ENCODE results near the gene ARHGAP26. TPM values are rescaled to one million over a fixed set of nuclear protein-coding genes. Genes with fewer than 3 reads are reported as not detected.

Gene ARHGAP26
- total and polyA plus RNA-seq, 4 donors = 1.8 to 16.7 (median 4.1) TPM

DNA sequence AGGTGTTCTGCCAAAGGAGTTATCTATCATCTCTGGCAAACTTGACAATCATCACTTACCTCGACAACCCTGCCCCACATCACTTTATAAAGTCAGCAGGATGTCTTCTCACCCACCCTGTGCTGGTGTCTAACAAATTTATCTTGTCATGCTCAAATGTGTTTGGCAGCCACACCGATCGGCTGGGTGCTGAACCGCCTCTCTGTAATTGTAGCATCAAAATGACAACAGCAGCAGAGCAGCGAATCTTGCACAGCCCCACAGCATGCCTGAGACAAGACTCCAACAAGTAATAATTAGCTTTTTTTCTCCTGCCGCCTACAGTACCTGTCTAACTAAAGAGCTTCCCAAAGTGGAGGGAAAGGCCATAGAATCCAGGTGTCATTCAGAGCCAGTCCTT lies 457.1 kb downstream of the ARHGAP26 start:
- Histone ChIP-seq H3K27me3 (ENCODE audit: control insufficient read depth in 4 of 4, insufficient read depth in 4 of 4, low read length in 3 of 4) (no peaks in the 10 kb centered on the region), H3K36me3 (ENCODE audit: control insufficient read depth in 4 of 4, insufficient read depth in 3 of 4, low read depth in 1 of 4, low read length in 3 of 4) (no peaks in the 10 kb centered on the region), H3K9ac (ENCODE audit: low read depth in 1 of 2, low read length in 2 of 2) (no peak overlapping the region), H3K9me3 (ENCODE audit: control insufficient read depth in 4 of 4, low read length in 3 of 4) (no peaks in the 10 kb centered on the region), H3K27ac (ENCODE audit: low read depth in 1 of 2, low read length in 2 of 2) (no peak overlapping the region), H3K4me1 (ENCODE audit: control insufficient read depth in 4 of 4, insufficient read depth in 4 of 4, low read length in 3 of 4) (peaks cover 11 to 34% (median 17%) of the 10 kb centered on the region in 4 donors), H3K4me3 (ENCODE audit: low read depth in 1 of 3, low read length in 3 of 3) (no peak overlapping the region)
- TF ChIP-seq FOXA1 (IDR thresholded peaks at IDR 0.05) (no peak), EGR1 (IDR thresholded peaks at IDR 0.05; ENCODE audit: low read depth in 2 of 2) (no peak), GABPA (IDR thresholded peaks at IDR 0.05 in 1 of 2, conservative IDR thresholded peaks at IDR 0.05 in 1 of 2) (no peak), RXRA (IDR thresholded peaks at IDR 0.05) (no peak), YY1 (IDR thresholded peaks at IDR 0.05) (no peak), RAD21 (IDR thresholded peaks at IDR 0.05) (no peak), JUND (IDR thresholded peaks at IDR 0.05) (no peak), HNF4G (IDR thresholded peaks at IDR 0.05) (no peak), NR2F2 (IDR thresholded peaks at IDR 0.05) (no peak), TAF1 (conservative IDR thresholded peaks at IDR 0.05) (no peak), FOXA2 (IDR thresholded peaks at IDR 0.05) (no peak), SP1 (IDR thresholded peaks at IDR 0.05) (no peak), HNF4A (conservative IDR thresholded peaks at IDR 0.05) (no peak)
- TF ChIP-seq, protein P1, sequence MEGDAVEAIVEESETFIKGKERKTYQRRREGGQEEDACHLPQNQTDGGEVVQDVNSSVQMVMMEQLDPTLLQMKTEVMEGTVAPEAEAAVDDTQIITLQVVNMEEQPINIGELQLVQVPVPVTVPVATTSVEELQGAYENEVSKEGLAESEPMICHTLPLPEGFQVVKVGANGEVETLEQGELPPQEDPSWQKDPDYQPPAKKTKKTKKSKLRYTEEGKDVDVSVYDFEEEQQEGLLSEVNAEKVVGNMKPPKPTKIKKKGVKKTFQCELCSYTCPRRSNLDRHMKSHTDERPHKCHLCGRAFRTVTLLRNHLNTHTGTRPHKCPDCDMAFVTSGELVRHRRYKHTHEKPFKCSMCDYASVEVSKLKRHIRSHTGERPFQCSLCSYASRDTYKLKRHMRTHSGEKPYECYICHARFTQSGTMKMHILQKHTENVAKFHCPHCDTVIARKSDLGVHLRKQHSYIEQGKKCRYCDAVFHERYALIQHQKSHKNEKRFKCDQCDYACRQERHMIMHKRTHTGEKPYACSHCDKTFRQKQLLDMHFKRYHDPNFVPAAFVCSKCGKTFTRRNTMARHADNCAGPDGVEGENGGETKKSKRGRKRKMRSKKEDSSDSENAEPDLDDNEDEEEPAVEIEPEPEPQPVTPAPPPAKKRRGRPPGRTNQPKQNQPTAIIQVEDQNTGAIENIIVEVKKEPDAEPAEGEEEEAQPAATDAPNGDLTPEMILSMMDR (IDR thresholded peaks at IDR 0.05; ENCODE audit: low read depth, low read length, missing input control) = no peak
- TF ChIP-seq, protein P2, sequence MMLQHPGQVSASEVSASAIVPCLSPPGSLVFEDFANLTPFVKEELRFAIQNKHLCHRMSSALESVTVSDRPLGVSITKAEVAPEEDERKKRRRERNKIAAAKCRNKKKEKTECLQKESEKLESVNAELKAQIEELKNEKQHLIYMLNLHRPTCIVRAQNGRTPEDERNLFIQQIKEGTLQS (IDR thresholded peaks at IDR 0.05) = no peak
- TF ChIP-seq, protein P3, sequence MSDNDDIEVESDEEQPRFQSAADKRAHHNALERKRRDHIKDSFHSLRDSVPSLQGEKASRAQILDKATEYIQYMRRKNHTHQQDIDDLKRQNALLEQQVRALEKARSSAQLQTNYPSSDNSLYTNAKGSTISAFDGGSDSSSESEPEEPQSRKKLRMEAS (IDR thresholded peaks at IDR 0.05) = no peak
- TF ChIP-seq, protein P4, sequence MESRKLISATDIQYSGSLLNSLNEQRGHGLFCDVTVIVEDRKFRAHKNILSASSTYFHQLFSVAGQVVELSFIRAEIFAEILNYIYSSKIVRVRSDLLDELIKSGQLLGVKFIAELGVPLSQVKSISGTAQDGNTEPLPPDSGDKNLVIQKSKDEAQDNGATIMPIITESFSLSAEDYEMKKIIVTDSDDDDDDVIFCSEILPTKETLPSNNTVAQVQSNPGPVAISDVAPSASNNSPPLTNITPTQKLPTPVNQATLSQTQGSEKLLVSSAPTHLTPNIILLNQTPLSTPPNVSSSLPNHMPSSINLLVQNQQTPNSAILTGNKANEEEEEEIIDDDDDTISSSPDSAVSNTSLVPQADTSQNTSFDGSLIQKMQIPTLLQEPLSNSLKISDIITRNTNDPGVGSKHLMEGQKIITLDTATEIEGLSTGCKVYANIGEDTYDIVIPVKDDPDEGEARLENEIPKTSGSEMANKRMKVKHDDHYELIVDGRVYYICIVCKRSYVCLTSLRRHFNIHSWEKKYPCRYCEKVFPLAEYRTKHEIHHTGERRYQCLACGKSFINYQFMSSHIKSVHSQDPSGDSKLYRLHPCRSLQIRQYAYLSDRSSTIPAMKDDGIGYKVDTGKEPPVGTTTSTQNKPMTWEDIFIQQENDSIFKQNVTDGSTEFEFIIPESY (IDR thresholded peaks at IDR 0.05) = no peak
- TF ChIP-seq, protein P5, sequence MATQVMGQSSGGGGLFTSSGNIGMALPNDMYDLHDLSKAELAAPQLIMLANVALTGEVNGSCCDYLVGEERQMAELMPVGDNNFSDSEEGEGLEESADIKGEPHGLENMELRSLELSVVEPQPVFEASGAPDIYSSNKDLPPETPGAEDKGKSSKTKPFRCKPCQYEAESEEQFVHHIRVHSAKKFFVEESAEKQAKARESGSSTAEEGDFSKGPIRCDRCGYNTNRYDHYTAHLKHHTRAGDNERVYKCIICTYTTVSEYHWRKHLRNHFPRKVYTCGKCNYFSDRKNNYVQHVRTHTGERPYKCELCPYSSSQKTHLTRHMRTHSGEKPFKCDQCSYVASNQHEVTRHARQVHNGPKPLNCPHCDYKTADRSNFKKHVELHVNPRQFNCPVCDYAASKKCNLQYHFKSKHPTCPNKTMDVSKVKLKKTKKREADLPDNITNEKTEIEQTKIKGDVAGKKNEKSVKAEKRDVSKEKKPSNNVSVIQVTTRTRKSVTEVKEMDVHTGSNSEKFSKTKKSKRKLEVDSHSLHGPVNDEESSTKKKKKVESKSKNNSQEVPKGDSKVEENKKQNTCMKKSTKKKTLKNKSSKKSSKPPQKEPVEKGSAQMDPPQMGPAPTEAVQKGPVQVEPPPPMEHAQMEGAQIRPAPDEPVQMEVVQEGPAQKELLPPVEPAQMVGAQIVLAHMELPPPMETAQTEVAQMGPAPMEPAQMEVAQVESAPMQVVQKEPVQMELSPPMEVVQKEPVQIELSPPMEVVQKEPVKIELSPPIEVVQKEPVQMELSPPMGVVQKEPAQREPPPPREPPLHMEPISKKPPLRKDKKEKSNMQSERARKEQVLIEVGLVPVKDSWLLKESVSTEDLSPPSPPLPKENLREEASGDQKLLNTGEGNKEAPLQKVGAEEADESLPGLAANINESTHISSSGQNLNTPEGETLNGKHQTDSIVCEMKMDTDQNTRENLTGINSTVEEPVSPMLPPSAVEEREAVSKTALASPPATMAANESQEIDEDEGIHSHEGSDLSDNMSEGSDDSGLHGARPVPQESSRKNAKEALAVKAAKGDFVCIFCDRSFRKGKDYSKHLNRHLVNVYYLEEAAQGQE (IDR thresholded peaks at IDR 0.05) = no peak
- DNase-seq (ENCODE audit: low spot score) = no peak
- 91% methylated on average over 6 of the region's 6 CpGs for WGBS

All from liver (tissue), 9 donors.